Stimulated activated naive CD8-positive, alpha-beta T cell treated with anti-CD3 and anti-CD28 coated beads, Interleukin-15, Interleukin-2, amounts not matched to agents 100 U/mL and 50 U/mL, for 24 hours (primary cell): ENCODE results near the gene SLC26A4.

Source experiments
- ATAC-seq: fragments of 150-1000 bp; cut with Tn5 transposase; one replicate; pipeline ENCODE4 v1.10.0; 2021
- DNase-seq: peaks from one replicate; pipeline ENCODE4 v3.0.0; 2021

SLC26A4 gene

GRCh38 chr7:107746006-107746405 is 85.4 kb downstream of the SLC26A4 start:
- no peak for DNase-seq
- no peak for ATAC-seq

- no peak for DNase-seq
- ATAC-seq = no peak
Measured at GRCh38 chr7:107751113-107751512, 90.5 kb downstream of the SLC26A4 start.

DNA sequence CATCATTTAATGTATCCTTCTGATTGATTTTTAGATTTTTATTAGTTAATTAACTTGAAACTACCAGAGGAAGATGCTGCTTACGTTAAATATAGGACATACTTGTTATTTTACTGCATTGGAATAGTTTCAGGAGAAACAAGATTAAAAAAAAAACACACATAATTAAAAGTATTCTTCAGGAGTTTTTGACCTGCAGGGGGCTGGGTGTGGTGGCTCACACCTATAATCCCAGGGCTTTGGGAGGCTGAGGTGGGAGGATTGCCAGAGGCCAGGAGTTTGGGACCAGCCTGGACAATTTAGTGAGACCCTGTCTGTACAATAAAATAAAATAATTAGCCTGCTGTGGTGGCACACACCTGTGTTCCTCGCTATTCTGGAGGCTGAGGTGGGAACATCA is 94.0 kb downstream of the SLC26A4 start:
- ATAC-seq (no peak), DNase-seq (no peak)

DNA sequence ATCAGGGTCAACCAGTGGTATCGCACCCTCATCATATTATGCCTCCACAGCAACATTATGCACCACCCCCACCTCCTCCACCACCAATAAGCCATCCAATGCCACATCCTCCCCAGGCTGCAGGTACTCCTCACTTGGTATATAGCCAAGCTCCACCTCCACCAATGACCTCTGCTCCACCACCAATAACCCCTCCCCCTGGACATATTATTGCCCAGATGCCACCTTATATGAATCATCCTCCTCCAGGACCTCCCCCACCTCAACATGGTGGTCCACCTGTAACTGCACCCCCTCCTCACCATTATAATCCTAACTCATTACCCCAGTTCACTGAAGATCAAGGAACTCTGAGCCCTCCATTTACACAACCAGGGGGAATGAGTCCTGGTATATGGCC is 98.0 kb downstream of the SLC26A4 start:
- no peak for DNase-seq
- ATAC-seq = no peak

- ATAC-seq (no peak), DNase-seq (no peak)
Measured at GRCh38 chr7:107767391-107767790, 106.8 kb downstream of the SLC26A4 start.
